H1 (cell line): Measurements from ENCODE around the gene UNC80. TPM values are rescaled to one million over a fixed set of nuclear protein-coding genes. Genes with fewer than 3 reads are reported as not detected.

Experiments
- CTCF ChIA-PET: fragments of 300-600 bp; sonication (Branson Sonifier 250); formaldehyde crosslinking; loops from one replicate; lab custom pipeline; 2021; ENCODE audit not compliant: partially characterized antibody; lab: Charles Lee
- POLR2A ChIA-PET: fragments of 300-600 bp; sonication (Branson Sonifier 250); formaldehyde crosslinking; loops from one replicate; lab custom pipeline; 2021; ENCODE audit warnings: inconsistent platforms; ENCODE audit not compliant: partially characterized antibody; lab: Charles Lee
- DNase-seq, 2 experiments: peaks; one replicate each; pipeline versions ENCODE4 v3.0.0 to v3.0.0-alpha.2; 2010 to 2022; ENCODE audit warnings: low spot score in 2 of 2, low read depth in 1 of 2, mixed read lengths in 1 of 2
- FAIRE-seq: peaks from 2 replicates; lab custom pipeline; 2011; peaks lifted over from hg19 to GRCh38; lab: Jason Lieb, UNC
- H2AFZ ChIP-seq: 2 replicates; pipeline ENCODE4 v1.8.1; 2012; ENCODE audit warnings: low read length, inconsistent platforms
- H2AK5ac ChIP-seq: 2 replicates; pipeline ENCODE4 v1.6.1; 2013; ENCODE audit warnings: low read depth, low read length
- H2BK120ac ChIP-seq: replicated peaks from 2 replicates; pipeline ENCODE3; 2013; ENCODE audit warnings: low read depth, low read length, inconsistent platforms
- H2BK12ac ChIP-seq: 2 replicates; pipeline ENCODE4 v1.6.1; 2013; ENCODE audit warnings: low read depth, low read length
- H2BK15ac ChIP-seq: 2 replicates; pipeline ENCODE4 v1.6.1; 2013; ENCODE audit warnings: low read length
- H2BK20ac ChIP-seq: 2 replicates; pipeline ENCODE4 v1.6.1; 2013; ENCODE audit warnings: low read length
- H2BK5ac ChIP-seq: 2 replicates; pipeline ENCODE4 v1.6.1; 2013; ENCODE audit warnings: low read depth, low read length
- H3K14ac ChIP-seq: 2 replicates; pipeline ENCODE4 v1.6.1; 2013; ENCODE audit warnings: inconsistent platforms; ENCODE audit not compliant: insufficient read length
- H3K18ac ChIP-seq: 2 replicates; pipeline ENCODE4 v1.6.1; 2013; ENCODE audit warnings: low read length; ENCODE audit errors: extremely low read depth
- H3K23ac ChIP-seq: 2 replicates; pipeline ENCODE4 v1.6.1; 2013; ENCODE audit warnings: inconsistent platforms; ENCODE audit not compliant: insufficient read length
- H3K23me2 ChIP-seq: 2 replicates; pipeline ENCODE4 v1.6.1; 2013; ENCODE audit warnings: low read depth, low read length
- H3K27ac ChIP-seq: 2 replicates; pipeline ENCODE4 v1.6.1; 2011; ENCODE audit warnings: low read depth, low read length, inconsistent platforms
- H3K27me3 ChIP-seq, 4 experiments: replicated peaks in 1 of 4; 1 replicate in 1 of 4; 2 replicates in 3 of 4; pipeline versions ENCODE4 v1.6.1 to v1.8.1; 2011 to 2013; ENCODE audit warnings: low read length in 3 of 4, mild to moderate bottlenecking in 3 of 4, inconsistent platforms in 2 of 4, mixed read lengths in 2 of 4, moderate library complexity in 1 of 4; ENCODE audit not compliant: control insufficient read depth in 3 of 4, insufficient read depth in 3 of 4; ENCODE audit errors: extremely low read depth in 1 of 4
- H3K36me3 ChIP-seq, 4 experiments: 2 replicates each; pipeline versions ENCODE4 v1.6.1 to v1.8.1; 2011 to 2013; ENCODE audit warnings: mild to moderate bottlenecking in 4 of 4, low read length in 3 of 4, moderate library complexity in 2 of 4, control low read depth in 1 of 4, inconsistent platforms in 1 of 4; ENCODE audit not compliant: insufficient read depth in 4 of 4, control insufficient read depth in 2 of 4
- H3K4ac ChIP-seq: replicated peaks from 2 replicates; pipeline ENCODE3; 2013; ENCODE audit warnings: low read length, low read depth, mixed read lengths, inconsistent platforms; ENCODE audit not compliant: insufficient read length
- H3K4me1 ChIP-seq, 4 experiments: replicated peaks in 1 of 4; 1 replicate in 1 of 4; 2 replicates in 3 of 4; pipeline versions ENCODE4 v1.6.1 to v1.8.1; 2011 to 2013; ENCODE audit warnings: low read length in 3 of 4, inconsistent platforms in 2 of 4, mixed read lengths in 1 of 4; ENCODE audit not compliant: insufficient read depth in 4 of 4, control insufficient read depth in 3 of 4
- H3K4me2 ChIP-seq, 2 experiments: 2 replicates each; pipeline versions ENCODE4 v1.6.1 to v1.8.1; 2011 to 2013; ENCODE audit warnings: low read depth in 2 of 2, low read length in 2 of 2, control low read depth in 1 of 2, inconsistent platforms in 1 of 2, mild to moderate bottlenecking in 1 of 2; ENCODE audit not compliant: insufficient read depth in 1 of 2
- H3K4me3 ChIP-seq, 4 experiments: fragments of 200-600, 300-600 bp in 1 of 4; sonication (generic), shearing (Covaris generic), sonication (Bioruptor Twin) in 1 of 4; 2 replicates each; pipeline versions ENCODE4 v1.5.1 to v1.8.1; 2011 to 2016; ENCODE audit warnings: low read length in 4 of 4, low read depth in 3 of 4, control low read depth in 2 of 4, inconsistent platforms in 2 of 4, mild to moderate bottlenecking in 2 of 4, mixed read lengths in 1 of 4, moderate library complexity in 1 of 4; ENCODE audit not compliant: insufficient read depth in 2 of 4; ENCODE audit errors: extremely low read depth in 1 of 4
- H3K56ac ChIP-seq: replicated peaks from 2 replicates; pipeline ENCODE3; 2013; ENCODE audit warnings: low read depth, mild to moderate bottlenecking, mixed read lengths, low read length, inconsistent platforms; ENCODE audit not compliant: insufficient read length
- H3K79me1 ChIP-seq: 2 replicates; pipeline ENCODE4 v1.6.1; 2013; ENCODE audit warnings: low read depth, low read length, control low read depth
- H3K79me2 ChIP-seq, 2 experiments: 2 replicates each; pipeline versions ENCODE4 v1.6.1 to v1.8.1; 2012 to 2013; ENCODE audit warnings: low read length in 2 of 2, mild to moderate bottlenecking in 2 of 2, inconsistent platforms in 1 of 2; ENCODE audit not compliant: insufficient read depth in 2 of 2, control insufficient read depth in 1 of 2
- H3K9ac ChIP-seq, 4 experiments: replicated peaks in 1 of 4; 1 replicate in 1 of 4; 2 replicates in 3 of 4; pipeline versions ENCODE4 v1.6.1 to v1.8.1; 2011 to 2013; ENCODE audit warnings: low read depth in 3 of 4, low read length in 3 of 4, control low read depth in 2 of 4, mild to moderate bottlenecking in 2 of 4, moderate library complexity in 2 of 4, inconsistent platforms in 1 of 4; ENCODE audit errors: extremely low read depth in 1 of 4
- H3K9me3 ChIP-seq, 2 experiments: 2 replicates each; pipeline versions ENCODE4 v1.6.1 to v1.8.1; 2012 to 2013; ENCODE audit warnings: mild to moderate bottlenecking in 2 of 2, moderate library complexity in 2 of 2, control low read depth in 1 of 2, inconsistent platforms in 1 of 2, low read depth in 1 of 2, low read length in 1 of 2, mixed read lengths in 1 of 2; ENCODE audit not compliant: insufficient read depth in 2 of 2
- H4K20me1 ChIP-seq, 2 experiments: replicated peaks in 1 of 2; 2 replicates each; pipeline versions ENCODE3 to v1.8.1; 2011 to 2013; ENCODE audit warnings: inconsistent platforms in 2 of 2, low read length in 2 of 2, mild to moderate bottlenecking in 1 of 2; ENCODE audit not compliant: insufficient read depth in 2 of 2, control insufficient read depth in 1 of 2
- H4K5ac ChIP-seq: 2 replicates; pipeline ENCODE4 v1.6.1; 2013; ENCODE audit warnings: low read length, low read depth, mixed read lengths, inconsistent platforms; ENCODE audit not compliant: insufficient read length
- H4K8ac ChIP-seq: 2 replicates; pipeline ENCODE4 v1.8.0; 2013; ENCODE audit warnings: mild to moderate bottlenecking, moderate library complexity, low read length, inconsistent platforms; ENCODE audit not compliant: insufficient read depth; ENCODE audit errors: extremely low read depth
- H4K91ac ChIP-seq: replicated peaks from 2 replicates; pipeline ENCODE3; 2013; ENCODE audit warnings: low read length, mixed read lengths, inconsistent platforms; ENCODE audit not compliant: insufficient read length
- CBX5 ChIP-seq: fragments of 300-800, 300-1000 bp; sonication (generic); IDR thresholded peaks from 2 replicates; pipeline ENCODE4 v1.7.1; 2016; ENCODE audit warnings: antibody characterized with exemption, low read length, low read depth
- MAFK ChIP-seq: IDR thresholded peaks from 2 replicates; pipeline ENCODE4 v1.6.1; 2012; ENCODE audit warnings: low read depth, mild to moderate bottlenecking, improper control_type of control experiment, low read length
- WGBS, 2 experiments: shearing (Covaris generic) in 1 of 2; methylation state at CpG; one replicate each; pipeline versions ENCODE4 v1.1.6 to v1.1.7; 2013 to 2015; ENCODE audit warnings: low lambda C conversion rate in 2 of 2, mixed read lengths in 2 of 2, inconsistent platforms in 1 of 2, low coverage in 1 of 2, missing lambda C conversion rate in 1 of 2; ENCODE audit not compliant: insufficient replicate concordance in 2 of 2, insufficient coverage in 1 of 2, insufficient read length in 1 of 2; ENCODE audit errors: extremely low coverage in 1 of 2, missing lambda C conversion rate in 1 of 2; 5-methylcytosine and 5-hydroxymethylcytosine counted together
- polyA plus RNA-seq, 7 experiments: library from polyadenylated mRNA; depleted of rRNA in 3 of 7; stranded (reverse) in 5 of 7; unstranded in 2 of 7; fragments of >200 nt in 5 of 7; fragments of 200-250 nt in 2 of 7; gene quantifications; 1 replicate in 5 of 7; 2 replicates in 1 of 7; 4 replicates in 1 of 7; pipeline versions ENCODE4 v1.2.1 to v1.2.3, GENCODE V29; 2011 to 2013; ENCODE audit warnings: missing spikeins in 2 of 7, mixed read lengths in 2 of 7
- total RNA-seq: library from RNA; stranded (reverse); fragmentation: NEBNext Ultra II Directional; extraction: Animal tissue kit (Norgen Biotek cat#: 25700); gene quantifications from 2 replicates; pipeline ENCODE4 v1.2.1, GENCODE V29; 2021

Gene UNC80
- total and polyA plus RNA-seq, 2 of the 8 experiments (the other 6 are each of a cell fraction or from before 2014, with no cell fraction given): 0.53 to 0.56 TPM

DNA sequence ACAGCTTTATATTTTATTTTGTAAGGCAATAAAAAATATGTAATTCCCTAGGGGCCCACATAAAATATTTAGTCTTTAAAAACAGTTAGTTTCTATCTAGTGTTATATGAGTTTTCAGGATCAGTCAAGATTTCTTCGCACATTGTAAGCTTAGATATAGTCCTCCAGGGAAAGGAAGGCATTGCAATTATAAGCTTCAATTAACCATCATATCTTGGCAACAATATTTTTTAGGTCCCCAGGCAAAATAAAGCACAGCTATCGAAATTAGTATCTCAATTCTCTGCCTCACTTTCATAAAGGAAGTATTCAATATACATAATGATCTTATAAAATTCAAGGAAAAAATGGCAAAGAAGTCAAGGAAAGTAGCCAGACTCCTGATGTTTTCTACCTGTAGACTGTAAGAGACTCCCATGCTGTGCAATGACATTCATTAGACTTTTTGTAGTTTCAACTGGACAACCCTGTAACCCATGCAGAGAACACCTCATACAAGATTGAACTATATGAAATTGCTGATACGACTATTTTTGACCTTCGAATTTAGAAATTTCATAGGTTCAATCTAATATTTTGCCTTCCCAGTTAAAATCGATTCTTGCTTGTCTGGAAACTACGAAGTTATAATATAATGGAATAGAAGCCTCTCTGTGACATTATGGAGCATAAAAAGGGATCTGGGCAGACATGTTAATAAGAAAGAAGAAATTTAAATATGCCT is 96.8 kb downstream of the UNC80 start:
- H2AFZ ChIP-seq: no peak overlapping the region
- no peak overlapping the region for H3K23ac ChIP-seq
- H2BK120ac ChIP-seq: no peak overlapping the region
- H3K79me2 ChIP-seq: no peaks in the 10 kb centered on the region
- no peak overlapping the region for H2BK12ac ChIP-seq
- POLR2A ChIA-PET: no interaction called here
- WGBS, 2 experiments: 86% methylated on average over 6 of the region's 6 CpGs; no CpG with 5 or more reads in 1 of the 2 experiments
- H3K27me3 ChIP-seq: no peaks in the 10 kb centered on the region; a peak in 2 of 7 replicates
- no peaks in the 10 kb centered on the region for H3K36me3 ChIP-seq
- TF ChIP-seq MAFK (peak; percentile 68; the same call in 1 of the 2 replicates), CBX5 (no peak)
- no peak overlapping the region for H4K91ac ChIP-seq
- no peak overlapping the region for H4K8ac ChIP-seq
- no peak overlapping the region for H3K4me3 ChIP-seq
- DNase-seq: no peak
- 0 out of 4 replicates have a peak, but pooled peaks cover 0 to 5% of the 10 kb centered on the region in 2 experiments for H3K9me3 ChIP-seq
- no peak overlapping the region for H3K56ac ChIP-seq
- no peak overlapping the region for H3K18ac ChIP-seq
- FAIRE-seq: no peak
- no peak overlapping the region for H3K27ac ChIP-seq
- no peak overlapping the region for H2AK5ac ChIP-seq
- no peaks in the 10 kb centered on the region for H3K79me1 ChIP-seq
- no peak overlapping the region for H3K4ac ChIP-seq
- no peak overlapping the region for H3K4me2 ChIP-seq
- no peaks in the 10 kb centered on the region for H3K23me2 ChIP-seq
- CTCF ChIA-PET: interaction anchor here (1.1 to 1.6 kb wide), 2 partner anchors 8 to 39 kb away, joined by 3 to 4 read pairs; no protein-coding TSS in a partner anchor
- no peak overlapping the region for H4K5ac ChIP-seq
- H3K14ac ChIP-seq: no peak overlapping the region
- peaks cover 0 to 10% (median 0%) of the 10 kb centered on the region in 4 experiments; a peak in 2 of 7 replicates for H3K4me1 ChIP-seq
- no peaks in the 10 kb centered on the region for H4K20me1 ChIP-seq
- H2BK5ac ChIP-seq: no peak overlapping the region
- H2BK20ac ChIP-seq: no peak overlapping the region
- no peak overlapping the region for H3K9ac ChIP-seq
- no peak overlapping the region for H2BK15ac ChIP-seq
